H1 (cell line): ENCODE data around the gene COL4A2. TPM values are rescaled to one million over a fixed set of nuclear protein-coding genes. Genes with fewer than 3 reads are reported as not detected.
"Not testable (repeated sequence)": the region's sequence is repeated elsewhere in the genome, so short reads cannot be mapped to it uniquely, and the experiment has no call there.

ENCODE experiments used
- CTCF ChIA-PET: fragments of 300-600 bp; sonication (Branson Sonifier 250); formaldehyde crosslinking; loops from one replicate; lab custom pipeline; 2021; ENCODE audit not compliant: partially characterized antibody; lab: Charles Lee
- POLR2A ChIA-PET: fragments of 300-600 bp; sonication (Branson Sonifier 250); formaldehyde crosslinking; loops from one replicate; lab custom pipeline; 2021; ENCODE audit warnings: inconsistent platforms; ENCODE audit not compliant: partially characterized antibody; lab: Charles Lee
- DNase-seq, 2 experiments: peaks; one replicate each; pipeline versions ENCODE4 v3.0.0 to v3.0.0-alpha.2; 2010 to 2022; ENCODE audit warnings: low spot score in 2 of 2, low read depth in 1 of 2, mixed read lengths in 1 of 2
- FAIRE-seq: peaks from 2 replicates; lab custom pipeline; 2011; peaks lifted over from hg19 to GRCh38; lab: Jason Lieb, UNC
- H2AFZ ChIP-seq: 2 replicates; pipeline ENCODE4 v1.8.1; 2012; ENCODE audit warnings: low read length, inconsistent platforms
- H2AK5ac ChIP-seq: 2 replicates; pipeline ENCODE4 v1.6.1; 2013; ENCODE audit warnings: low read depth, low read length
- H2BK120ac ChIP-seq: replicated peaks from 2 replicates; pipeline ENCODE3; 2013; ENCODE audit warnings: low read depth, low read length, inconsistent platforms
- H2BK12ac ChIP-seq: 2 replicates; pipeline ENCODE4 v1.6.1; 2013; ENCODE audit warnings: low read depth, low read length
- H2BK15ac ChIP-seq: 2 replicates; pipeline ENCODE4 v1.6.1; 2013; ENCODE audit warnings: low read length
- H2BK20ac ChIP-seq: 2 replicates; pipeline ENCODE4 v1.6.1; 2013; ENCODE audit warnings: low read length
- H2BK5ac ChIP-seq: 2 replicates; pipeline ENCODE4 v1.6.1; 2013; ENCODE audit warnings: low read depth, low read length
- H3K14ac ChIP-seq: 2 replicates; pipeline ENCODE4 v1.6.1; 2013; ENCODE audit warnings: inconsistent platforms; ENCODE audit not compliant: insufficient read length
- H3K18ac ChIP-seq: 2 replicates; pipeline ENCODE4 v1.6.1; 2013; ENCODE audit warnings: low read length; ENCODE audit errors: extremely low read depth
- H3K23ac ChIP-seq: 2 replicates; pipeline ENCODE4 v1.6.1; 2013; ENCODE audit warnings: inconsistent platforms; ENCODE audit not compliant: insufficient read length
- H3K23me2 ChIP-seq: 2 replicates; pipeline ENCODE4 v1.6.1; 2013; ENCODE audit warnings: low read depth, low read length
- H3K27ac ChIP-seq: 2 replicates; pipeline ENCODE4 v1.6.1; 2011; ENCODE audit warnings: low read depth, low read length, inconsistent platforms
- H3K27me3 ChIP-seq, 4 experiments: replicated peaks in 1 of 4; 1 replicate in 1 of 4; 2 replicates in 3 of 4; pipeline versions ENCODE4 v1.6.1 to v1.8.1; 2011 to 2013; ENCODE audit warnings: low read length in 3 of 4, mild to moderate bottlenecking in 3 of 4, inconsistent platforms in 2 of 4, mixed read lengths in 2 of 4, moderate library complexity in 1 of 4; ENCODE audit not compliant: control insufficient read depth in 3 of 4, insufficient read depth in 3 of 4; ENCODE audit errors: extremely low read depth in 1 of 4
- H3K36me3 ChIP-seq, 4 experiments: 2 replicates each; pipeline versions ENCODE4 v1.6.1 to v1.8.1; 2011 to 2013; ENCODE audit warnings: mild to moderate bottlenecking in 4 of 4, low read length in 3 of 4, moderate library complexity in 2 of 4, control low read depth in 1 of 4, inconsistent platforms in 1 of 4; ENCODE audit not compliant: insufficient read depth in 4 of 4, control insufficient read depth in 2 of 4
- H3K4ac ChIP-seq: replicated peaks from 2 replicates; pipeline ENCODE3; 2013; ENCODE audit warnings: low read length, low read depth, mixed read lengths, inconsistent platforms; ENCODE audit not compliant: insufficient read length
- H3K4me1 ChIP-seq, 4 experiments: replicated peaks in 1 of 4; 1 replicate in 1 of 4; 2 replicates in 3 of 4; pipeline versions ENCODE4 v1.6.1 to v1.8.1; 2011 to 2013; ENCODE audit warnings: low read length in 3 of 4, inconsistent platforms in 2 of 4, mixed read lengths in 1 of 4; ENCODE audit not compliant: insufficient read depth in 4 of 4, control insufficient read depth in 3 of 4
- H3K4me2 ChIP-seq, 2 experiments: 2 replicates each; pipeline versions ENCODE4 v1.6.1 to v1.8.1; 2011 to 2013; ENCODE audit warnings: low read depth in 2 of 2, low read length in 2 of 2, control low read depth in 1 of 2, inconsistent platforms in 1 of 2, mild to moderate bottlenecking in 1 of 2; ENCODE audit not compliant: insufficient read depth in 1 of 2
- H3K4me3 ChIP-seq, 4 experiments: fragments of 200-600, 300-600 bp in 1 of 4; sonication (generic), shearing (Covaris generic), sonication (Bioruptor Twin) in 1 of 4; 2 replicates each; pipeline versions ENCODE4 v1.5.1 to v1.8.1; 2011 to 2016; ENCODE audit warnings: low read length in 4 of 4, low read depth in 3 of 4, control low read depth in 2 of 4, inconsistent platforms in 2 of 4, mild to moderate bottlenecking in 2 of 4, mixed read lengths in 1 of 4, moderate library complexity in 1 of 4; ENCODE audit not compliant: insufficient read depth in 2 of 4; ENCODE audit errors: extremely low read depth in 1 of 4
- H3K56ac ChIP-seq: replicated peaks from 2 replicates; pipeline ENCODE3; 2013; ENCODE audit warnings: low read depth, mild to moderate bottlenecking, mixed read lengths, low read length, inconsistent platforms; ENCODE audit not compliant: insufficient read length
- H3K79me1 ChIP-seq: 2 replicates; pipeline ENCODE4 v1.6.1; 2013; ENCODE audit warnings: low read depth, low read length, control low read depth
- H3K79me2 ChIP-seq, 2 experiments: 2 replicates each; pipeline versions ENCODE4 v1.6.1 to v1.8.1; 2012 to 2013; ENCODE audit warnings: low read length in 2 of 2, mild to moderate bottlenecking in 2 of 2, inconsistent platforms in 1 of 2; ENCODE audit not compliant: insufficient read depth in 2 of 2, control insufficient read depth in 1 of 2
- H3K9ac ChIP-seq, 4 experiments: replicated peaks in 1 of 4; 1 replicate in 1 of 4; 2 replicates in 3 of 4; pipeline versions ENCODE4 v1.6.1 to v1.8.1; 2011 to 2013; ENCODE audit warnings: low read depth in 3 of 4, low read length in 3 of 4, control low read depth in 2 of 4, mild to moderate bottlenecking in 2 of 4, moderate library complexity in 2 of 4, inconsistent platforms in 1 of 4; ENCODE audit errors: extremely low read depth in 1 of 4
- H3K9me3 ChIP-seq, 2 experiments: 2 replicates each; pipeline versions ENCODE4 v1.6.1 to v1.8.1; 2012 to 2013; ENCODE audit warnings: mild to moderate bottlenecking in 2 of 2, moderate library complexity in 2 of 2, control low read depth in 1 of 2, inconsistent platforms in 1 of 2, low read depth in 1 of 2, low read length in 1 of 2, mixed read lengths in 1 of 2; ENCODE audit not compliant: insufficient read depth in 2 of 2
- H4K20me1 ChIP-seq, 2 experiments: replicated peaks in 1 of 2; 2 replicates each; pipeline versions ENCODE3 to v1.8.1; 2011 to 2013; ENCODE audit warnings: inconsistent platforms in 2 of 2, low read length in 2 of 2, mild to moderate bottlenecking in 1 of 2; ENCODE audit not compliant: insufficient read depth in 2 of 2, control insufficient read depth in 1 of 2
- H4K5ac ChIP-seq: 2 replicates; pipeline ENCODE4 v1.6.1; 2013; ENCODE audit warnings: low read length, low read depth, mixed read lengths, inconsistent platforms; ENCODE audit not compliant: insufficient read length
- H4K8ac ChIP-seq: 2 replicates; pipeline ENCODE4 v1.8.0; 2013; ENCODE audit warnings: mild to moderate bottlenecking, moderate library complexity, low read length, inconsistent platforms; ENCODE audit not compliant: insufficient read depth; ENCODE audit errors: extremely low read depth
- H4K91ac ChIP-seq: replicated peaks from 2 replicates; pipeline ENCODE3; 2013; ENCODE audit warnings: low read length, mixed read lengths, inconsistent platforms; ENCODE audit not compliant: insufficient read length
- WGBS, 2 experiments: shearing (Covaris generic) in 1 of 2; methylation state at CpG; one replicate each; pipeline versions ENCODE4 v1.1.6 to v1.1.7; 2013 to 2015; ENCODE audit warnings: low lambda C conversion rate in 2 of 2, mixed read lengths in 2 of 2, inconsistent platforms in 1 of 2, low coverage in 1 of 2, missing lambda C conversion rate in 1 of 2; ENCODE audit not compliant: insufficient replicate concordance in 2 of 2, insufficient coverage in 1 of 2, insufficient read length in 1 of 2; ENCODE audit errors: extremely low coverage in 1 of 2, missing lambda C conversion rate in 1 of 2; 5-methylcytosine and 5-hydroxymethylcytosine counted together
- polyA plus RNA-seq, 7 experiments: library from polyadenylated mRNA; depleted of rRNA in 3 of 7; stranded (reverse) in 5 of 7; unstranded in 2 of 7; fragments of >200 nt in 5 of 7; fragments of 200-250 nt in 2 of 7; gene quantifications; 1 replicate in 5 of 7; 2 replicates in 1 of 7; 4 replicates in 1 of 7; pipeline versions ENCODE4 v1.2.1 to v1.2.3, GENCODE V29; 2011 to 2013; ENCODE audit warnings: missing spikeins in 2 of 7, mixed read lengths in 2 of 7
- total RNA-seq: library from RNA; stranded (reverse); fragmentation: NEBNext Ultra II Directional; extraction: Animal tissue kit (Norgen Biotek cat#: 25700); gene quantifications from 2 replicates; pipeline ENCODE4 v1.2.1, GENCODE V29; 2021

Gene COL4A2
- total and polyA plus RNA-seq, 2 of the 8 experiments (the other 6 are each of a cell fraction or from before 2014, with no cell fraction given) = 80.4 to 87.3 TPM

GRCh38 chr13:110486880-110487279, 179.8 kb downstream of the COL4A2 start:
- H3K27me3 ChIP-seq, H4K20me1 ChIP-seq, H3K23me2 ChIP-seq, FAIRE-seq, H3K56ac ChIP-seq, H2BK15ac ChIP-seq, H3K14ac ChIP-seq, H3K4ac ChIP-seq, H3K79me1 ChIP-seq, H3K9me3 ChIP-seq, H3K79me2 ChIP-seq, H3K4me3 ChIP-seq, H4K91ac ChIP-seq, DNase-seq, H3K23ac ChIP-seq, H4K8ac ChIP-seq, H2AFZ ChIP-seq: not testable (repeated sequence)
- Histone ChIP-seq H3K4me1 (peaks cover 13 to 29% (median 22%) of the 10 kb centered on the region in 4 experiments), H4K5ac (peak overlapping the region; percentile 19), H2BK120ac (peak overlapping the region; percentile 29), H3K9ac (peak overlapping the region in 1 of 4 experiments; percentile 4; a peak in 1 of 7 replicates), H2AK5ac (peak overlapping the region; percentile 85; the same call in 1 of the 2 replicates), H3K18ac (peak overlapping the region; percentile 86), H2BK5ac (peak overlapping the region; percentile 97), H3K27ac (peak overlapping the region; percentile 48; the same call in 1 of the 2 replicates), H2BK12ac (peak overlapping the region; percentile 95; the same call in 1 of the 2 replicates), H2BK20ac (peak overlapping the region; percentile 100), H3K36me3 (peaks cover 0 to 28% (median 3%) of the 10 kb centered on the region in 4 experiments; a peak in 3 of 8 replicates), H3K4me2 (peak overlapping the region in 1 of 2 experiments; percentile 32; a peak in 2 of 4 replicates)
- POLR2A ChIA-PET = interaction anchor here (1.1 to 1.9 kb wide), 2 partner anchors 31 to 45 kb away, joined by 3 to 9 read pairs; no protein-coding TSS in a partner anchor
- CTCF ChIA-PET = interaction anchor here (1.3 to 1.8 kb wide), 4 partner anchors 10 to 46 kb away, joined by 3 to 5 read pairs (median 4); no protein-coding TSS in a partner anchor
- WGBS, 2 experiments = 62% methylated on average over 3 of the region's 3 CpGs; no CpG with 5 or more reads in 1 of the 2 experiments
